Measurements from ENCODE around the gene SWSAP1. TPM values are rescaled to one million over a fixed set of nuclear protein-coding genes. Genes with fewer than 3 reads are reported as not detected.

The SWSAP1 gene
- 3.6 TPM for total RNA-seq
- long read RNA-seq, transcript SWSAP1-201 (2 exons, 1,684 nt), result major isoform, 5 of 6 reads
- long read RNA-seq, partial matches to known transcripts, result 0 of 6 reads
- long read RNA-seq, other reads (novel, unspliced or antisense), result 1 of 6 reads

- ATAC-seq (peak; percentile 97), DNase-seq (peak; percentile 98)
- peaks cover 42% of the 10 kb centered on the region for H3K4me1 ChIP-seq
- H3K36me3 ChIP-seq, result peaks cover 12% of the 10 kb centered on the region
- TF ChIP-seq CTCF (IDR thresholded peaks at IDR 0.05), result no peak
- H3K27me3 ChIP-seq (ENCODE audit: low read depth), result no peaks in the 10 kb centered on the region
- H3K27ac ChIP-seq, result peak within 1 kb of the TSS; percentile 89
- peak within 1 kb of the TSS; percentile 62 for H3K4me3 ChIP-seq
- intact Hi-C loops (cut with DNase I), result no loop called here
- no peaks in the 10 kb centered on the region for H3K9me3 ChIP-seq
These were observed at the start of gene SWSAP1 for GRCh38 chr19:11374433-11375142. Gene SWSAP1 (plus strand): TSS chr19:11374666. CDS start chr19:11374681, 15 bp downstream.

GRCh38 chr19:11324748-11325389, 49.6 kb upstream of the SWSAP1 start:
- no peak for TF ChIP-seq CTCF (IDR thresholded peaks at IDR 0.05)
- intact Hi-C loops (cut with DNase I), result no loop called here
- Histone ChIP-seq H3K4me3 (no peak overlapping the region), H3K4me1 (peaks cover 41% of the 10 kb centered on the region), H3K27ac (peak overlapping the region; percentile 74), H3K9me3 (no peaks in the 10 kb centered on the region), H3K27me3 (ENCODE audit: low read depth) (no peaks in the 10 kb centered on the region), H3K36me3 (peaks cover 49% of the 10 kb centered on the region)
- ATAC-seq, result peak in 1 of 2 donors; percentile 3
- no peak for DNase-seq

GRCh38 chr19:11325544-11325943, 48.9 kb upstream of the SWSAP1 start:
- ATAC-seq, result no peak
- no peak overlapping the region for H3K27ac ChIP-seq
- peaks cover 55% of the 10 kb centered on the region for H3K36me3 ChIP-seq
- H3K27me3 ChIP-seq (ENCODE audit: low read depth), result no peaks in the 10 kb centered on the region
- no peak overlapping the region for H3K4me3 ChIP-seq
- H3K9me3 ChIP-seq, result no peaks in the 10 kb centered on the region
- no peak for TF ChIP-seq CTCF (IDR thresholded peaks at IDR 0.05)
- intact Hi-C loops (cut with DNase I), result no loop called here
- DNase-seq, result no peak
- H3K4me1 ChIP-seq, result peaks cover 41% of the 10 kb centered on the region

GRCh38 chr19:11330127-11330526, 44.3 kb upstream of the SWSAP1 start:
- no peak overlapping the region for H3K4me3 ChIP-seq
- peaks cover 96% of the 10 kb centered on the region for H3K36me3 ChIP-seq
- ATAC-seq, result no peak
- intact Hi-C loops (cut with DNase I), result no loop called here
- H3K27me3 ChIP-seq (ENCODE audit: low read depth), result no peaks in the 10 kb centered on the region
- no peak for DNase-seq
- H3K9me3 ChIP-seq, result no peaks in the 10 kb centered on the region
- H3K4me1 ChIP-seq, result peaks cover 5% of the 10 kb centered on the region
- no peak overlapping the region for H3K27ac ChIP-seq
- no peak for TF ChIP-seq CTCF (IDR thresholded peaks at IDR 0.05)

- no peaks in the 10 kb centered on the region for H3K9me3 ChIP-seq
- intact Hi-C loops (cut with DNase I), result no loop called here
- H3K27ac ChIP-seq, result no peak overlapping the region
- H3K36me3 ChIP-seq, result peaks cover 96% of the 10 kb centered on the region
- no peaks in the 10 kb centered on the region for H3K4me1 ChIP-seq
- no peak for TF ChIP-seq CTCF (IDR thresholded peaks at IDR 0.05)
- DNase-seq, result no peak
- no peak overlapping the region for H3K4me3 ChIP-seq
- no peaks in the 10 kb centered on the region for H3K27me3 ChIP-seq (ENCODE audit: low read depth)
- peak in 1 of 2 donors; percentile 26 for ATAC-seq
These were observed 43.0 kb upstream of the SWSAP1 start for GRCh38 chr19:11331502-11331901.
